Measurements from ENCODE around the gene RSPH4A.
"Not testable (repeated sequence)": the region's sequence is repeated elsewhere in the genome, so short reads cannot be mapped to it uniquely, and the experiment has no call there.

Gene RSPH4A

DNA sequence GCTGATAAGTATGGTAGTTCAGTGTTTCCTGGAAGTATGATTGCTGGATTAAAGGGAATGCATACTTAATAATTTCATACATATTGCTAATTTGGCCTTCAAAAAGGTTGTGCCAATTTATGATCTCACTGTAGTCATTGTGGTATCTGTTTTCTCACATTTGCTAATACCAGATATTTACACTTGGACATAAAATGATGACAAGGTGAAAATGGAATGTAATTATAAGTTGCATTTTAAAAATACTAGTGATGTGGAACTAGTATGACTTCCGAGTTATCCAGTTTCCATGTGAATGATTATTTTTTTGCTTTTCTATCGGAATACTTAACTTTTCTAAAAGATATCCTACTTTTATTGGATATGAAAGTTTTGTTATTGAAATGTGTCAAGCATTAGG lies 29.5 kb upstream of the RSPH4A start:
- Histone ChIP-seq H3K79me2 (ENCODE audit: insufficient read depth, low read length) (no peaks in the 10 kb centered on the region), H3K4me1 (ENCODE audit: insufficient read depth, low read length, severe bottlenecking) (no peaks in the 10 kb centered on the region), H3K9me2 (ENCODE audit: low read depth, low read length) (no peaks in the 10 kb centered on the region), H3K27me3 (ENCODE audit: insufficient read depth, low read length) (no peaks in the 10 kb centered on the region), H3K4me3 (ENCODE audit: low read depth, low read length, poor library complexity, severe bottlenecking) (no peak overlapping the region), H3K9me3 (ENCODE audit: low read length) (no peaks in the 10 kb centered on the region), H2AFZ (ENCODE audit: low read length) (no peak overlapping the region), H4K20me1 (ENCODE audit: insufficient read depth, low read length) (no peaks in the 10 kb centered on the region), H3K9ac (ENCODE audit: low read length) (no peak overlapping the region), H3K36me3 (ENCODE audit: insufficient read depth, low read length) (peaks cover 75% of the 10 kb centered on the region), H3K4me2 (ENCODE audit: low read length) (no peak overlapping the region), H3F3A (ENCODE audit: insufficient read depth, low read length) (no peaks in the 10 kb centered on the region; the same call in 1 of the 2 replicates), H3K27ac (ENCODE audit: low read depth, low read length, poor library complexity, severe bottlenecking) (no peak overlapping the region)
- TF ChIP-seq EZH2 (IDR thresholded peaks at IDR 0.05; ENCODE audit: borderline replicate concordance, low read length) (no peak), CTCF (IDR thresholded peaks at IDR 0.05; ENCODE audit: low read length) (no peak)

- no peak overlapping the region for H2AFZ ChIP-seq (ENCODE audit: low read length)
These were observed 21.0 kb upstream of the RSPH4A start for GRCh38 chr6:116595247-116595646.

GRCh38 chr6:116596815-116597214 lies 19.5 kb upstream of the RSPH4A start:
- H3K9me3 ChIP-seq (ENCODE audit: low read length), result no peaks in the 10 kb centered on the region
- H3K9me2 ChIP-seq (ENCODE audit: low read depth, low read length), result no peaks in the 10 kb centered on the region
- no peak overlapping the region for H3K9ac ChIP-seq (ENCODE audit: low read length)
- H4K20me1 ChIP-seq (ENCODE audit: insufficient read depth, low read length), result no peaks in the 10 kb centered on the region
- no peak for TF ChIP-seq CTCF (IDR thresholded peaks at IDR 0.05; ENCODE audit: low read length)
- no peak overlapping the region for H3K27ac ChIP-seq (ENCODE audit: low read depth, low read length, poor library complexity, severe bottlenecking)
- H3K27me3 ChIP-seq (ENCODE audit: insufficient read depth, low read length), result no peaks in the 10 kb centered on the region
- H3K4me2 ChIP-seq (ENCODE audit: low read length), result no peak overlapping the region
- no peak overlapping the region for H3K4me3 ChIP-seq (ENCODE audit: low read depth, low read length, poor library complexity, severe bottlenecking)
- no peaks in the 10 kb centered on the region for H3F3A ChIP-seq (ENCODE audit: insufficient read depth, low read length)
- H3K36me3 ChIP-seq (ENCODE audit: insufficient read depth, low read length), result peaks cover 24% of the 10 kb centered on the region
- no peaks in the 10 kb centered on the region for H3K4me1 ChIP-seq (ENCODE audit: insufficient read depth, low read length, severe bottlenecking)
- no peak overlapping the region for H2AFZ ChIP-seq (ENCODE audit: low read length)
- H3K79me2 ChIP-seq (ENCODE audit: insufficient read depth, low read length), result no peaks in the 10 kb centered on the region

More at GRCh38 chr6:116595247-116595646, 21.0 kb upstream of the RSPH4A start:
- TF ChIP-seq EZH2 (IDR thresholded peaks at IDR 0.05; ENCODE audit: borderline replicate concordance, low read length), result no peak
- TF ChIP-seq CTCF (IDR thresholded peaks at IDR 0.05; ENCODE audit: low read length), result no peak
- no peaks in the 10 kb centered on the region for H4K20me1 ChIP-seq (ENCODE audit: insufficient read depth, low read length)
- no peaks in the 10 kb centered on the region for H3K4me1 ChIP-seq (ENCODE audit: insufficient read depth, low read length, severe bottlenecking)
- peaks cover 39% of the 10 kb centered on the region for H3K36me3 ChIP-seq (ENCODE audit: insufficient read depth, low read length)
- H3K79me2 ChIP-seq (ENCODE audit: insufficient read depth, low read length), result no peaks in the 10 kb centered on the region
- H3K9me3 ChIP-seq (ENCODE audit: low read length), result no peaks in the 10 kb centered on the region
- no peaks in the 10 kb centered on the region for H3F3A ChIP-seq (ENCODE audit: insufficient read depth, low read length)
- no peak overlapping the region for H3K9ac ChIP-seq (ENCODE audit: low read length)
- H3K9me2 ChIP-seq (ENCODE audit: low read depth, low read length), result no peaks in the 10 kb centered on the region
- no peak overlapping the region for H3K4me3 ChIP-seq (ENCODE audit: low read depth, low read length, poor library complexity, severe bottlenecking)
- H3K27ac ChIP-seq (ENCODE audit: low read depth, low read length, poor library complexity, severe bottlenecking), result no peak overlapping the region
- no peaks in the 10 kb centered on the region for H3K27me3 ChIP-seq (ENCODE audit: insufficient read depth, low read length)
- H3K4me2 ChIP-seq (ENCODE audit: low read length), result no peak overlapping the region

DNA sequence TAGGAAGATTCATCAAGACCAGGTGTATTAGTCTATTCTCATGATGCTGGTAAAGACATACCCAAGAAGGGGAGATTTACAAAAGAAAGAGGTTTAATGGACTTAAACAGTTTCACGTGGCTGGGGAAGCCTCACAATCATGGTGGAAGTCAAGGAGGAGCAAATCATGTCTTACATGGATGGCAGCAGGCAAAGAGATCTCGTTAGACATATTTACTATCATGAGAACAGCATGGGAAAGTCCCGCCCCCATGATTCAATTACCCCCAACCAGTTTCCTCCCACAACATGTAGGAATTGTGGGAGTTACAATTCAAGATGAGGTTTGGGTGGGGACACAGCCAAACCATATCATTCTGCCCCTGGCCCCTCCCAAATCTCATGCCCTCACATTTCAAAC lies 12.4 kb upstream of the RSPH4A start:
- H3K9me2 ChIP-seq (ENCODE audit: low read depth, low read length); H3K4me2 ChIP-seq (ENCODE audit: low read length); H3K9ac ChIP-seq (ENCODE audit: low read length); H3K27ac ChIP-seq (ENCODE audit: low read depth, low read length, poor library complexity, severe bottlenecking); H3K79me2 ChIP-seq (ENCODE audit: insufficient read depth, low read length); H3K27me3 ChIP-seq (ENCODE audit: insufficient read depth, low read length); H3K9me3 ChIP-seq (ENCODE audit: low read length); H3F3A ChIP-seq (ENCODE audit: insufficient read depth, low read length); H2AFZ ChIP-seq (ENCODE audit: low read length); H4K20me1 ChIP-seq (ENCODE audit: insufficient read depth, low read length); H3K4me1 ChIP-seq (ENCODE audit: insufficient read depth, low read length, severe bottlenecking); H3K4me3 ChIP-seq (ENCODE audit: low read depth, low read length, poor library complexity, severe bottlenecking); H3K36me3 ChIP-seq (ENCODE audit: insufficient read depth, low read length): not testable (repeated sequence)

DNA sequence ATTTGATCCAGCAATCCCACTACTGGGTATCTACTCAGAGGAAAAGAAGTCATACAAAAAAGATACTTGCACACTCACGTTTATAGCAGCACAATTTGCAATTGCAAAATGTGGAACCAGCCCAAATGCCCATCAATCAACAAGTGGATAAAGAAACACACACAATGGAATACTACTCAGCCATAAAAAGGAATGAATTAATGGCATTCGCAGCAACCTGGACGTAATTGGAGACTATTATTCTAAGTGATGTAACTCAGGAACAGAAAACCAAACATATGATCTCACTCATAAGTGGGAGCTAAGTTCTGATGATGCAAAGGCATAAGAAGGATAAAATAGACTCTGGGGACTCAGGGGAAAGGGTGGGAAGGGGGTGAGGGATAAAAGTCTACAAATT lies 11.4 kb upstream of the RSPH4A start:
- H3K4me3 ChIP-seq (ENCODE audit: low read depth, low read length, poor library complexity, severe bottlenecking); H4K20me1 ChIP-seq (ENCODE audit: insufficient read depth, low read length); H3K27me3 ChIP-seq (ENCODE audit: insufficient read depth, low read length); H2AFZ ChIP-seq (ENCODE audit: low read length); H3K4me1 ChIP-seq (ENCODE audit: insufficient read depth, low read length, severe bottlenecking); H3K27ac ChIP-seq (ENCODE audit: low read depth, low read length, poor library complexity, severe bottlenecking); H3F3A ChIP-seq (ENCODE audit: insufficient read depth, low read length); H3K79me2 ChIP-seq (ENCODE audit: insufficient read depth, low read length); H3K9ac ChIP-seq (ENCODE audit: low read length); H3K9me2 ChIP-seq (ENCODE audit: low read depth, low read length); H3K9me3 ChIP-seq (ENCODE audit: low read length); H3K36me3 ChIP-seq (ENCODE audit: insufficient read depth, low read length); H3K4me2 ChIP-seq (ENCODE audit: low read length): not testable (repeated sequence)

All from OCI-LY1 (cell line).